ENCODE measurements around the gene KRT75.

The KRT75 gene

GRCh38 chr12:52413202-52413601, 21.0 kb downstream of the KRT75 start:
- Histone ChIP-seq H3K4me1 (ENCODE audit: control insufficient read depth, insufficient read depth, low read length) (no peaks in the 10 kb centered on the region), H3K36me3 (ENCODE audit: control insufficient read depth in 2 of 2, insufficient read depth in 1 of 2, low read length in 2 of 2) (no peaks in the 10 kb centered on the region), H3K9me3 (ENCODE audit: control insufficient read depth, insufficient read depth, low read depth, low read length) (no peaks in the 10 kb centered on the region), H3K4me3 (ENCODE audit: low read depth, low read length) (no peak overlapping the region), H3K27ac (ENCODE audit: extremely low read depth, low read depth, low read length) (no peak overlapping the region)
- CTCF ChIA-PET: interaction anchor here (0.6 to 2.3 kb wide), 11 partner anchors 9 to 461 kb away, joined by 3 to 11 read pairs (median 4); no protein-coding TSS in a partner anchor
- POLR2A ChIA-PET: no interaction called here
- TF ChIP-seq PRDM4 (tag by site-specific recombination; IDR thresholded peaks at IDR 0.05) (no peak), ZNF514 (tag by site-specific recombination; IDR thresholded peaks at IDR 0.05) (no peak), EGR2 (tag by site-specific recombination; IDR thresholded peaks at IDR 0.05; ENCODE audit: low read depth) (no peak), ZSCAN23 (tag by site-specific recombination; IDR thresholded peaks at IDR 0.05) (no peak), MEIS1 (CRISPR knock-in tag; IDR thresholded peaks at IDR 0.05; ENCODE audit: borderline replicate concordance) (no peak), ZNF202 (tag by site-specific recombination; IDR thresholded peaks at IDR 0.05; ENCODE audit: borderline replicate concordance) (no peak), ZNF302 (tag by site-specific recombination; IDR thresholded peaks at IDR 0.05; ENCODE audit: low read depth) (no peak), SCRT1 (tag by site-specific recombination; IDR thresholded peaks at IDR 0.05; ENCODE audit: borderline replicate concordance) (no peak), ZSCAN18 (tag by site-specific recombination; IDR thresholded peaks at IDR 0.05) (no peak), ZNF544 (tag by site-specific recombination; IDR thresholded peaks at IDR 0.05) (no peak), ZNF324 (tag by site-specific recombination; IDR thresholded peaks at IDR 0.05) (no peak), ZBTB49 (tag by site-specific recombination; IDR thresholded peaks at IDR 0.05; ENCODE audit: low read depth) (no peak), ZNF335 (tag by site-specific recombination; conservative IDR thresholded peaks at IDR 0.05) (no peak), ZNF391 (tag by site-specific recombination; IDR thresholded peaks at IDR 0.05; ENCODE audit: borderline replicate concordance, low read depth) (no peak), IKZF3 (tag by site-specific recombination; IDR thresholded peaks at IDR 0.05) (no peak)
- TF ChIP-seq, protein P1, sequence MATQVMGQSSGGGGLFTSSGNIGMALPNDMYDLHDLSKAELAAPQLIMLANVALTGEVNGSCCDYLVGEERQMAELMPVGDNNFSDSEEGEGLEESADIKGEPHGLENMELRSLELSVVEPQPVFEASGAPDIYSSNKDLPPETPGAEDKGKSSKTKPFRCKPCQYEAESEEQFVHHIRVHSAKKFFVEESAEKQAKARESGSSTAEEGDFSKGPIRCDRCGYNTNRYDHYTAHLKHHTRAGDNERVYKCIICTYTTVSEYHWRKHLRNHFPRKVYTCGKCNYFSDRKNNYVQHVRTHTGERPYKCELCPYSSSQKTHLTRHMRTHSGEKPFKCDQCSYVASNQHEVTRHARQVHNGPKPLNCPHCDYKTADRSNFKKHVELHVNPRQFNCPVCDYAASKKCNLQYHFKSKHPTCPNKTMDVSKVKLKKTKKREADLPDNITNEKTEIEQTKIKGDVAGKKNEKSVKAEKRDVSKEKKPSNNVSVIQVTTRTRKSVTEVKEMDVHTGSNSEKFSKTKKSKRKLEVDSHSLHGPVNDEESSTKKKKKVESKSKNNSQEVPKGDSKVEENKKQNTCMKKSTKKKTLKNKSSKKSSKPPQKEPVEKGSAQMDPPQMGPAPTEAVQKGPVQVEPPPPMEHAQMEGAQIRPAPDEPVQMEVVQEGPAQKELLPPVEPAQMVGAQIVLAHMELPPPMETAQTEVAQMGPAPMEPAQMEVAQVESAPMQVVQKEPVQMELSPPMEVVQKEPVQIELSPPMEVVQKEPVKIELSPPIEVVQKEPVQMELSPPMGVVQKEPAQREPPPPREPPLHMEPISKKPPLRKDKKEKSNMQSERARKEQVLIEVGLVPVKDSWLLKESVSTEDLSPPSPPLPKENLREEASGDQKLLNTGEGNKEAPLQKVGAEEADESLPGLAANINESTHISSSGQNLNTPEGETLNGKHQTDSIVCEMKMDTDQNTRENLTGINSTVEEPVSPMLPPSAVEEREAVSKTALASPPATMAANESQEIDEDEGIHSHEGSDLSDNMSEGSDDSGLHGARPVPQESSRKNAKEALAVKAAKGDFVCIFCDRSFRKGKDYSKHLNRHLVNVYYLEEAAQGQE (tag by site-specific recombination; IDR thresholded peaks at IDR 0.05): no peak
- TF ChIP-seq, protein P2, sequence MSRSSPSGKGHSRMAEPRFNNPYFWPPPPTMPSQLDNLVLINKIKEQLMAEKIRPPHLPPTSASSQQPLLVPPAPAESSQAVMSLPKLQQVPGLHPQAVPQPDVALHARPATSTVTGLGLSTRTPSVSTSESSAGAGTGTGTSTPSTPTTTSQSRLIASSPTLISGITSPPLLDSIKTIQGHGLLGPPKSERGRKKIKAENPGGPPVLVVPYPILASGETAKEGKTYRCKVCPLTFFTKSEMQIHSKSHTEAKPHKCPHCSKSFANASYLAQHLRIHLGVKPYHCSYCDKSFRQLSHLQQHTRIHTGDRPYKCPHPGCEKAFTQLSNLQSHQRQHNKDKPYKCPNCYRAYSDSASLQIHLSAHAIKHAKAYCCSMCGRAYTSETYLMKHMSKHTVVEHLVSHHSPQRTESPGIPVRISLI (tag by site-specific recombination; IDR thresholded peaks at IDR 0.05): no peak
- TF ChIP-seq, protein P3, sequence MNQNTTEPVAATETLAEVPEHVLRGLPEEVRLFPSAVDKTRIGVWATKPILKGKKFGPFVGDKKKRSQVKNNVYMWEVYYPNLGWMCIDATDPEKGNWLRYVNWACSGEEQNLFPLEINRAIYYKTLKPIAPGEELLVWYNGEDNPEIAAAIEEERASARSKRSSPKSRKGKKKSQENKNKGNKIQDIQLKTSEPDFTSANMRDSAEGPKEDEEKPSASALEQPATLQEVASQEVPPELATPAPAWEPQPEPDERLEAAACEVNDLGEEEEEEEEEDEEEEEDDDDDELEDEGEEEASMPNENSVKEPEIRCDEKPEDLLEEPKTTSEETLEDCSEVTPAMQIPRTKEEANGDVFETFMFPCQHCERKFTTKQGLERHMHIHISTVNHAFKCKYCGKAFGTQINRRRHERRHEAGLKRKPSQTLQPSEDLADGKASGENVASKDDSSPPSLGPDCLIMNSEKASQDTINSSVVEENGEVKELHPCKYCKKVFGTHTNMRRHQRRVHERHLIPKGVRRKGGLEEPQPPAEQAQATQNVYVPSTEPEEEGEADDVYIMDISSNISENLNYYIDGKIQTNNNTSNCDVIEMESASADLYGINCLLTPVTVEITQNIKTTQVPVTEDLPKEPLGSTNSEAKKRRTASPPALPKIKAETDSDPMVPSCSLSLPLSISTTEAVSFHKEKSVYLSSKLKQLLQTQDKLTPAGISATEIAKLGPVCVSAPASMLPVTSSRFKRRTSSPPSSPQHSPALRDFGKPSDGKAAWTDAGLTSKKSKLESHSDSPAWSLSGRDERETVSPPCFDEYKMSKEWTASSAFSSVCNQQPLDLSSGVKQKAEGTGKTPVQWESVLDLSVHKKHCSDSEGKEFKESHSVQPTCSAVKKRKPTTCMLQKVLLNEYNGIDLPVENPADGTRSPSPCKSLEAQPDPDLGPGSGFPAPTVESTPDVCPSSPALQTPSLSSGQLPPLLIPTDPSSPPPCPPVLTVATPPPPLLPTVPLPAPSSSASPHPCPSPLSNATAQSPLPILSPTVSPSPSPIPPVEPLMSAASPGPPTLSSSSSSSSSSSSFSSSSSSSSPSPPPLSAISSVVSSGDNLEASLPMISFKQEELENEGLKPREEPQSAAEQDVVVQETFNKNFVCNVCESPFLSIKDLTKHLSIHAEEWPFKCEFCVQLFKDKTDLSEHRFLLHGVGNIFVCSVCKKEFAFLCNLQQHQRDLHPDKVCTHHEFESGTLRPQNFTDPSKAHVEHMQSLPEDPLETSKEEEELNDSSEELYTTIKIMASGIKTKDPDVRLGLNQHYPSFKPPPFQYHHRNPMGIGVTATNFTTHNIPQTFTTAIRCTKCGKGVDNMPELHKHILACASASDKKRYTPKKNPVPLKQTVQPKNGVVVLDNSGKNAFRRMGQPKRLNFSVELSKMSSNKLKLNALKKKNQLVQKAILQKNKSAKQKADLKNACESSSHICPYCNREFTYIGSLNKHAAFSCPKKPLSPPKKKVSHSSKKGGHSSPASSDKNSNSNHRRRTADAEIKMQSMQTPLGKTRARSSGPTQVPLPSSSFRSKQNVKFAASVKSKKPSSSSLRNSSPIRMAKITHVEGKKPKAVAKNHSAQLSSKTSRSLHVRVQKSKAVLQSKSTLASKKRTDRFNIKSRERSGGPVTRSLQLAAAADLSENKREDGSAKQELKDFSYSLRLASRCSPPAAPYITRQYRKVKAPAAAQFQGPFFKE (tag by site-specific recombination; IDR thresholded peaks at IDR 0.05; ENCODE audit: borderline replicate concordance): no peak
- TF ChIP-seq, protein P4, sequence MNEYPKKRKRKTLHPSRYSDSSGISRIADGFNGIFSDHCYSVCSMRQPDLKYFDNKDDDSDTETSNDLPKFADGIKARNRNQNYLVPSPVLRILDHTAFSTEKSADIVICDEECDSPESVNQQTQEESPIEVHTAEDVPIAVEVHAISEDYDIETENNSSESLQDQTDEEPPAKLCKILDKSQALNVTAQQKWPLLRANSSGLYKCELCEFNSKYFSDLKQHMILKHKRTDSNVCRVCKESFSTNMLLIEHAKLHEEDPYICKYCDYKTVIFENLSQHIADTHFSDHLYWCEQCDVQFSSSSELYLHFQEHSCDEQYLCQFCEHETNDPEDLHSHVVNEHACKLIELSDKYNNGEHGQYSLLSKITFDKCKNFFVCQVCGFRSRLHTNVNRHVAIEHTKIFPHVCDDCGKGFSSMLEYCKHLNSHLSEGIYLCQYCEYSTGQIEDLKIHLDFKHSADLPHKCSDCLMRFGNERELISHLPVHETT (tag by site-specific recombination; IDR thresholded peaks at IDR 0.05): no peak

All from HEK293 (cell line).